ENCODE data around the gene RELN. TPM values are rescaled to one million over a fixed set of nuclear protein-coding genes. Genes with fewer than 3 reads are reported as not detected.

Gene RELN
- total RNA-seq, 2 donors from 2014 or later, result 2.6 to 3.0 TPM

GRCh38 chr7:103941976-103942375 is 47.5 kb downstream of the RELN start:
- DNase-seq (ENCODE audit: low spot score), result no peak
- H3K36me3 ChIP-seq, result no peaks in the 10 kb centered on the region
- no peak overlapping the region for H3K27ac ChIP-seq
- no peaks in the 10 kb centered on the region for H3K9me3 ChIP-seq
- no peak overlapping the region for H3K4me3 ChIP-seq
- WGBS, result 85% methylated on average over 3 of the region's 3 CpGs
- TF ChIP-seq CTCF (IDR thresholded peaks at IDR 0.05), result no peak
- no peak for TF ChIP-seq POLR2A (IDR thresholded peaks at IDR 0.05)
- TF ChIP-seq POLR2AphosphoS5 (IDR thresholded peaks at IDR 0.05), result no peak
- intact Hi-C loops (cut with DNase I), result no loop called here
- no peaks in the 10 kb centered on the region for H3K27me3 ChIP-seq (replicated peaks; ENCODE audit: insufficient read depth)
- no peaks in the 10 kb centered on the region for H3K4me1 ChIP-seq (replicated peaks)

DNA sequence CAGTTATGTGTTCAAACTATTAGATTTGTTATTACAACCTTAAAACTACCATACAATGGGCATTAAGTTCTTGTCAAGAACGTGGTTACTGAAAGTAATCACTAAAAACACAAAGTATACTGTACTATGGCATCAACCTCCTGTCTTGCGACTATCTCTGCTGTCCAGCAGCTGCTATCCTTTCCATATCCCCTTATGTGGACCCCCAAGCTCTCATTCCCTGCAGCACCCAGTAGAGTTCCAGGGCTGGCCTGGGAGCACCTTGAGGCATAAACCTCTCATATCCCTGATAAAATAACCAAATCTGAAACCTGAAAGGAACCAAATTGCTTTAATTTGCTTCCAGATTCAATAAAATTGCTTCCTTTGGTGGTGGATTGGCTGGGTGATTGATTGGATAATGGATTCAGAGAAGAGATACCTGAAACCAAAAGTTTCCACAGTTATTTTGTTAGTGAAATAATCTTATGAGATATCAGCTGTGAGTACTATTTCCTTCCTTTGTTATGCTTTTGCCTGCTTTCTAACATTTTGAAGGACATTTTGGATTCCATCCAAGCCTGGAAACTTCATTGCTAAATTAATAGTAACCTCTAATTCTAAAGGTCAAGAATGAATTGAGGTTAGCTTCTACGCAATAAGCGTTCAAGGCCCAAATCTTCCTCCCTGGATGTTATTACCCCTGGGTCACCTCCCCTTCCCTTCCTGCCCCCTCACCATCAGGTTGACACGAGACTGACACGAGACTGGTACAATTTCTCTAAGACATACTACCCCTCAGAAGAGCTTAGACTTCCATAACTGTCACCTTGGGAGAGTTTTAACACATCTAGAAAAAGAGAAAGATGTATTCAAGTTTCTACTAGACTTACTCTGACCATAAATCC is 48.8 kb downstream of the RELN start:
- no peak overlapping the region for H3K27ac ChIP-seq
- no peaks in the 10 kb centered on the region for H3K27me3 ChIP-seq (replicated peaks; ENCODE audit: insufficient read depth)
- DNase-seq (ENCODE audit: low spot score), result no peak
- intact Hi-C loops (cut with DNase I), result no loop called here
- H3K4me3 ChIP-seq, result no peak overlapping the region
- TF ChIP-seq POLR2A (IDR thresholded peaks at IDR 0.05) (no peak), CTCF (IDR thresholded peaks at IDR 0.05) (no peak), POLR2AphosphoS5 (IDR thresholded peaks at IDR 0.05) (no peak)
- no peaks in the 10 kb centered on the region for H3K36me3 ChIP-seq
- H3K4me1 ChIP-seq (replicated peaks), result no peaks in the 10 kb centered on the region
- 57% methylated on average over 6 of the region's 6 CpGs for WGBS
- H3K9me3 ChIP-seq, result no peaks in the 10 kb centered on the region

DNA sequence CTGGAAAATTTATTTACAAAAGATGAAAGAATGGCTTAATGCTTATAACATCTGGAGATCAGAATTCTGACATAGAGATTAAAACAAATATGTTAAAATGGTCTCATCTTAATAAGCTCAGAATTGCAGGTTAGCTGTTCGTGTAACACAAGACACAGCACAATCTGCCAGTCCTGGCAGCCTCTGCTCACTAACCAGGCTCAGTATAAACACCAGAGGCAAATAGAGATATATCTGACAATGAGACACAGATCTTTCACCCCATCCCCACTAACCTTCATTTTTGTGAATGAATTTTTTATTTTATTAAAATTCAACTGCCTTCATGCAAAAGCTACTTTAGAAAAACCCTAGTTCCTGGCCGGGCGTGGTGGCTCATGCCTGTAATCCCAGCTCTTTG is 51.8 kb downstream of the RELN start:
- TF ChIP-seq POLR2AphosphoS5 (IDR thresholded peaks at IDR 0.05), result no peak
- no peak for TF ChIP-seq CTCF (IDR thresholded peaks at IDR 0.05)
- no peak for TF ChIP-seq POLR2A (IDR thresholded peaks at IDR 0.05)
- Histone ChIP-seq H3K4me1 (replicated peaks) (no peaks in the 10 kb centered on the region), H3K4me3 (no peak overlapping the region), H3K36me3 (no peaks in the 10 kb centered on the region), H3K27me3 (replicated peaks; ENCODE audit: insufficient read depth) (no peaks in the 10 kb centered on the region), H3K27ac (no peak overlapping the region), H3K9me3 (no peaks in the 10 kb centered on the region)
- WGBS, result 79% methylated on average over 3 of the region's 3 CpGs
- intact Hi-C loops (cut with DNase I), result no loop called here
- DNase-seq (ENCODE audit: low spot score), result no peak

DNA sequence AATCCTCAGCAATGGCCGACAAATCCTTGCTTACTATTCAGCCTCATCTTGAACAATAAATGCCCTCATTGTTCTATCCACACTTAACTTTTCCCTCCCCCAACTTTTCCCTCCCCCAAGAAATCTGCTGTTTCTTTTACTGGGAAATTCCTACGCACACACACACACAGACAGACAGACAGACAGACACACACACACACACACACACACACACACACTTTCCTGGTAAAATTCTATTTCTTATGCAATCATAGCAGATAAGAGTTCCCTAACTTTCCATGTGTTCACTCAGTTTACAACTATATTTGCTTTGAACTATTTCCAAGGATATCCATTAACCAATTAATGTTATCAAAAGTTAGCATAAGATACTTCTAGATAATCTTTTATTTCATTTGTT is 52.9 kb downstream of the RELN start:
- Histone ChIP-seq H3K27me3 (replicated peaks; ENCODE audit: insufficient read depth) (no peaks in the 10 kb centered on the region), H3K4me1 (replicated peaks) (no peaks in the 10 kb centered on the region), H3K4me3 (no peak overlapping the region), H3K27ac (no peak overlapping the region), H3K9me3 (no peaks in the 10 kb centered on the region), H3K36me3 (no peaks in the 10 kb centered on the region)
- intact Hi-C loops (cut with DNase I), result no loop called here
- TF ChIP-seq CTCF (IDR thresholded peaks at IDR 0.05) (no peak), POLR2A (IDR thresholded peaks at IDR 0.05) (no peak), POLR2AphosphoS5 (IDR thresholded peaks at IDR 0.05) (no peak)
- 55% methylated on average over 2 of the region's 2 CpGs for WGBS
- no peak for DNase-seq (ENCODE audit: low spot score)

GRCh38 chr7:103934508-103934907 is 55.0 kb downstream of the RELN start:
- DNase-seq (ENCODE audit: low spot score), result no peak
- WGBS, result 0% methylated on average over 1 of the region's 1 CpG
- no peak overlapping the region for H3K4me3 ChIP-seq
- no peaks in the 10 kb centered on the region for H3K4me1 ChIP-seq (replicated peaks)
- H3K27ac ChIP-seq, result no peak overlapping the region
- H3K27me3 ChIP-seq (replicated peaks; ENCODE audit: insufficient read depth), result no peaks in the 10 kb centered on the region
- H3K9me3 ChIP-seq, result no peaks in the 10 kb centered on the region
- H3K36me3 ChIP-seq, result no peaks in the 10 kb centered on the region
- TF ChIP-seq POLR2A (IDR thresholded peaks at IDR 0.05), result no peak
- TF ChIP-seq POLR2AphosphoS5 (IDR thresholded peaks at IDR 0.05), result no peak
- TF ChIP-seq CTCF (IDR thresholded peaks at IDR 0.05), result no peak
- intact Hi-C loops (cut with DNase I), result no loop called here
